IMR-90 (cell line): ENCODE measurements around the gene ASB11.

Experiments
- CEBPB ChIP-seq: IDR thresholded peaks from 2 replicates; pipeline ENCODE4 v1.6.1; 2012; ENCODE audit warnings: low read depth, low read length, improper control_type of control experiment
- CTCF ChIP-seq: conservative IDR thresholded peaks from 2 replicates; pipeline ENCODE4 v1.5.1; 2012; ENCODE audit warnings: mild to moderate bottlenecking, low read depth, low read length, improper control_type of control experiment
- MAZ ChIP-seq: IDR thresholded peaks from 2 replicates; pipeline ENCODE4 v1.6.1; 2012; ENCODE audit warnings: low read depth, mild to moderate bottlenecking, low read length, improper control_type of control experiment, moderate library complexity, borderline replicate concordance
- POLR2A ChIP-seq: IDR thresholded peaks from 2 replicates; pipeline ENCODE4 v1.6.1; 2012; ENCODE audit warnings: mild to moderate bottlenecking, low read depth, low read length
- RAD21 ChIP-seq: IDR thresholded peaks from 2 replicates; pipeline ENCODE4 v1.6.1; 2012; ENCODE audit warnings: low read length, improper control_type of control experiment
- RFX5 ChIP-seq: IDR thresholded peaks from 2 replicates; pipeline ENCODE4 v1.8.0; 2012; ENCODE audit warnings: low read depth, mild to moderate bottlenecking, low read length, moderate library complexity

DNA sequence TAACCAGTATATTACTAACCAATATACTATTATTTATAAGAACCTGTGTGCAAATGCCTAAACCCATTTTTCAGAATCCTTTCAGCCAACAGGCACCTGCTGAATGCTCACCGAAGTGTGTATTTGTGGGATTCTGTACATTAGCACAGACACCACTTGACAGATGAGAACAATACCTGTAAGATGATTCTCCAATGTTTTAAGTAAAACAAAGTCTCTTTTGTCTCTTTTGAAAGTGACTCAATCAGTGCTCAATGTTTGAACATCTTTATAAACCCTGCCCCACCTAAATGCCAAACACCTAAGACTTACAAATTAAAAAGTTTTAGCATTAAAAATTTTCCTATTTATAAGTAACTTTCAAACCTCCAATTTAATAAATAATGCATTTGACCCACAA is 46.3 kb downstream of the ASB11 start:
- no peak for TF ChIP-seq CTCF
- no peak for TF ChIP-seq RAD21
- TF ChIP-seq MAZ = no peak
- TF ChIP-seq RFX5 = no peak
- no peak for TF ChIP-seq POLR2A
- no peak for TF ChIP-seq CEBPB
